HTERT RPE-1 (cell line): ENCODE measurements around the gene SLC25A44.

Experiments used
- in situ Hi-C: fragments of 300-500 bp; cut with MboI; formaldehyde crosslinking; loops from 4 replicates; pipeline ENCODE4 v1.14.3; 2020; ENCODE audit warnings: low sequenced_read_pairs

Gene SLC25A44

GRCh38 chr1:156233426-156234127 is 39.7 kb downstream of the SLC25A44 start:
- in situ Hi-C loops: no loop called here

GRCh38 chr1:156236164-156236563 is 42.3 kb downstream of the SLC25A44 start:
- in situ Hi-C loops: no loop called here

GRCh38 chr1:156238248-156238647 is 44.3 kb downstream of the SLC25A44 start:
- in situ Hi-C loops: no loop called here

GRCh38 chr1:156241311-156241811 is 47.5 kb downstream of the SLC25A44 start:
- in situ Hi-C loops: no loop called here

- in situ Hi-C loops: no loop called here
Measured at GRCh38 chr1:156241926-156242325, 48.0 kb downstream of the SLC25A44 start, which contains the start of gene BGLAP. Gene BGLAP (plus strand): TSS chr1:156242184. CDS start chr1:156242232, 48 bp downstream.

GRCh38 chr1:156242738-156243137 is 48.8 kb downstream of the SLC25A44 start:
- in situ Hi-C loops: no loop called here

GRCh38 chr1:156244126-156244525 is 50.2 kb downstream of the SLC25A44 start:
- in situ Hi-C loops: no loop called here

GRCh38 chr1:156244712-156245111 is 50.8 kb downstream of the SLC25A44 start:
- in situ Hi-C loops: no loop called here

GRCh38 chr1:156245451-156246232 is 51.7 kb downstream of the SLC25A44 start:
- in situ Hi-C loops: no loop called here

GRCh38 chr1:156246241-156246780 is 52.4 kb downstream of the SLC25A44 start:
- in situ Hi-C loops: no loop called here

- in situ Hi-C loops: no loop called here
Measured at GRCh38 chr1:156246781-156247459, 53.0 kb downstream of the SLC25A44 start.

GRCh38 chr1:156247460-156248322 is 53.8 kb downstream of the SLC25A44 start, which contains the start of gene PAQR6:
Gene PAQR6 (minus strand): TSS chr1:156248056. CDS start chr1:156246731, 1,325 bp downstream.
- in situ Hi-C loops: no loop called here

- in situ Hi-C loops: no loop called here
Measured at GRCh38 chr1:156248323-156248683, 54.4 kb downstream of the SLC25A44 start.

GRCh38 chr1:156249593-156249992 is 55.7 kb downstream of the SLC25A44 start:
- in situ Hi-C loops: no loop called here

- in situ Hi-C loops: no loop called here
Measured at GRCh38 chr1:156251527-156251926, 57.6 kb downstream of the SLC25A44 start.

GRCh38 chr1:156253634-156254033 is 59.7 kb downstream of the SLC25A44 start:
- in situ Hi-C loops: no loop called here

- in situ Hi-C loops: no loop called here
Measured at GRCh38 chr1:156257711-156258110, 63.8 kb downstream of the SLC25A44 start.

- in situ Hi-C loops: no loop called here
Measured at GRCh38 chr1:156258859-156259258, 65.0 kb downstream of the SLC25A44 start.

- in situ Hi-C loops: no loop called here
Measured at GRCh38 chr1:156259805-156260204, 65.9 kb downstream of the SLC25A44 start.

- in situ Hi-C loops: no loop called here
Measured at GRCh38 chr1:156260896-156261295, 67.0 kb downstream of the SLC25A44 start.
